ENCODE measurements around the gene FBLN5. TPM values are rescaled to one million over a fixed set of nuclear protein-coding genes. Genes with fewer than 3 reads are reported as not detected.

The FBLN5 gene
- total and polyA plus RNA-seq, 9 of the 15 experiments (the other 6 are each of a cell fraction or from before 2014, with no cell fraction given), result 0.11 to 0.22 TPM; not detected in 7

DNA sequence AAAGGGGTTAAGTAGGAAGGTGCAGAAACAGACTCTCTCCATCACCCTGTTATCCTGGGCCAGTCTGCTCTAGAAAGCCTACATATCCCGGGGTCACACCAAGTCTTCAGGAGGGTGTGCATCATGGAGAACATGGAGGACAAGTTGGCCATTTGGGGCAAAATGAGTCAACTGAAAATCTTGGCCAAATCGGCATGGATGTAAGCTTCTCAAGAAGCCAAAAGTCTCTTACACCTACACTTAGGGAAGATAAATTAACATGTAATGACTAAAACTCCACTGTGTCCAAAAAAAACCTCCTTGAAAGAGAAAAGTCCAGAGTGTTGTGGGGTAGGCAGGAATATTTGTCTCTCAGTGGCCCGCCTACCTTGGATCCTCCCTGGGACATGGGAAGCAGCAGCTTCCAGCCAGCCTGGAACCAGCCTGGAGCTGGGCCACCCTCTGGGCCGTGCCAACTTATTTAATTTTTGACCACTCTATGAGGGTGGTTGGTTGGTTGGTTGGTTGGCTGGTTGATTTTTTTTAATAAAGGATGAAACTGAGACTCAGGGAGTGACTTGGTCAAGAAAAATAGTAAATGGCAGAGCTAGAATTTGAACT is 62.3 kb downstream of the FBLN5 start:
- intact Hi-C loops (cut with micrococcal nuclease), result no loop called here
- H3K27ac ChIP-seq (ENCODE audit: extremely low read depth, low read depth, low read length), result no peak overlapping the region
- no peaks in the 10 kb centered on the region for H3K9me3 ChIP-seq (replicated peaks; ENCODE audit: control insufficient read depth, insufficient read depth, low read depth, low read length)
- ChIA-PET CTCF (ENCODE audit: low intra/inter-chr PET ratio) (no interaction called here), POLR2A (no interaction called here)
- FAIRE-seq (no peak), ATAC-seq (no peak), DNase-seq (ENCODE audit: extremely low read depth in 1 of 4, low spot score in 3 of 4) (no peak)
- no TSS peak for BruUV-seq (replicated peaks)
- H3K9ac ChIP-seq (ENCODE audit: insufficient read depth in 1 of 2, low read depth in 2 of 2, low read length in 2 of 2), result no peak overlapping the region
- H3K4me3 ChIP-seq, result no peak overlapping the region
- H4K20me1 ChIP-seq (replicated peaks; ENCODE audit: control insufficient read depth, insufficient read depth, low read length), result no peaks in the 10 kb centered on the region
- no peak overlapping the region for H2AFZ ChIP-seq (ENCODE audit: low read depth, low read length)
- H3K9me1 ChIP-seq (ENCODE audit: control insufficient read depth, insufficient read depth, low read length), result no peaks in the 10 kb centered on the region
- no peaks in the 10 kb centered on the region for H3K36me3 ChIP-seq (ENCODE audit: control insufficient read depth, insufficient read depth, low read length)
- no peak overlapping the region for H3K4me2 ChIP-seq (ENCODE audit: insufficient read depth, low read length)
- 4% methylated on average over 4 of the region's 4 CpGs for WGBS (ENCODE audit: insufficient coverage, low coverage, missing lambda C conversion rate)
- H3K27me3 ChIP-seq (ENCODE audit: control insufficient read depth in 2 of 2, insufficient read depth in 2 of 2, low read length in 2 of 2), result peaks cover 0 to 8% of the 10 kb centered on the region in 2 experiments; a peak in 1 of 5 replicates
- H3K79me2 ChIP-seq (ENCODE audit: control insufficient read depth, insufficient read depth, low read length), result no peaks in the 10 kb centered on the region
- H3K4me1 ChIP-seq (replicated peaks in 1 of 2; ENCODE audit: control insufficient read depth in 2 of 2, insufficient read depth in 2 of 2, low read length in 2 of 2), result no peaks in the 10 kb centered on the region; a peak in 2 of 5 replicates
- in situ Hi-C loops (cut with MboI), result no loop called here
- TF ChIP-seq, protein P1, sequence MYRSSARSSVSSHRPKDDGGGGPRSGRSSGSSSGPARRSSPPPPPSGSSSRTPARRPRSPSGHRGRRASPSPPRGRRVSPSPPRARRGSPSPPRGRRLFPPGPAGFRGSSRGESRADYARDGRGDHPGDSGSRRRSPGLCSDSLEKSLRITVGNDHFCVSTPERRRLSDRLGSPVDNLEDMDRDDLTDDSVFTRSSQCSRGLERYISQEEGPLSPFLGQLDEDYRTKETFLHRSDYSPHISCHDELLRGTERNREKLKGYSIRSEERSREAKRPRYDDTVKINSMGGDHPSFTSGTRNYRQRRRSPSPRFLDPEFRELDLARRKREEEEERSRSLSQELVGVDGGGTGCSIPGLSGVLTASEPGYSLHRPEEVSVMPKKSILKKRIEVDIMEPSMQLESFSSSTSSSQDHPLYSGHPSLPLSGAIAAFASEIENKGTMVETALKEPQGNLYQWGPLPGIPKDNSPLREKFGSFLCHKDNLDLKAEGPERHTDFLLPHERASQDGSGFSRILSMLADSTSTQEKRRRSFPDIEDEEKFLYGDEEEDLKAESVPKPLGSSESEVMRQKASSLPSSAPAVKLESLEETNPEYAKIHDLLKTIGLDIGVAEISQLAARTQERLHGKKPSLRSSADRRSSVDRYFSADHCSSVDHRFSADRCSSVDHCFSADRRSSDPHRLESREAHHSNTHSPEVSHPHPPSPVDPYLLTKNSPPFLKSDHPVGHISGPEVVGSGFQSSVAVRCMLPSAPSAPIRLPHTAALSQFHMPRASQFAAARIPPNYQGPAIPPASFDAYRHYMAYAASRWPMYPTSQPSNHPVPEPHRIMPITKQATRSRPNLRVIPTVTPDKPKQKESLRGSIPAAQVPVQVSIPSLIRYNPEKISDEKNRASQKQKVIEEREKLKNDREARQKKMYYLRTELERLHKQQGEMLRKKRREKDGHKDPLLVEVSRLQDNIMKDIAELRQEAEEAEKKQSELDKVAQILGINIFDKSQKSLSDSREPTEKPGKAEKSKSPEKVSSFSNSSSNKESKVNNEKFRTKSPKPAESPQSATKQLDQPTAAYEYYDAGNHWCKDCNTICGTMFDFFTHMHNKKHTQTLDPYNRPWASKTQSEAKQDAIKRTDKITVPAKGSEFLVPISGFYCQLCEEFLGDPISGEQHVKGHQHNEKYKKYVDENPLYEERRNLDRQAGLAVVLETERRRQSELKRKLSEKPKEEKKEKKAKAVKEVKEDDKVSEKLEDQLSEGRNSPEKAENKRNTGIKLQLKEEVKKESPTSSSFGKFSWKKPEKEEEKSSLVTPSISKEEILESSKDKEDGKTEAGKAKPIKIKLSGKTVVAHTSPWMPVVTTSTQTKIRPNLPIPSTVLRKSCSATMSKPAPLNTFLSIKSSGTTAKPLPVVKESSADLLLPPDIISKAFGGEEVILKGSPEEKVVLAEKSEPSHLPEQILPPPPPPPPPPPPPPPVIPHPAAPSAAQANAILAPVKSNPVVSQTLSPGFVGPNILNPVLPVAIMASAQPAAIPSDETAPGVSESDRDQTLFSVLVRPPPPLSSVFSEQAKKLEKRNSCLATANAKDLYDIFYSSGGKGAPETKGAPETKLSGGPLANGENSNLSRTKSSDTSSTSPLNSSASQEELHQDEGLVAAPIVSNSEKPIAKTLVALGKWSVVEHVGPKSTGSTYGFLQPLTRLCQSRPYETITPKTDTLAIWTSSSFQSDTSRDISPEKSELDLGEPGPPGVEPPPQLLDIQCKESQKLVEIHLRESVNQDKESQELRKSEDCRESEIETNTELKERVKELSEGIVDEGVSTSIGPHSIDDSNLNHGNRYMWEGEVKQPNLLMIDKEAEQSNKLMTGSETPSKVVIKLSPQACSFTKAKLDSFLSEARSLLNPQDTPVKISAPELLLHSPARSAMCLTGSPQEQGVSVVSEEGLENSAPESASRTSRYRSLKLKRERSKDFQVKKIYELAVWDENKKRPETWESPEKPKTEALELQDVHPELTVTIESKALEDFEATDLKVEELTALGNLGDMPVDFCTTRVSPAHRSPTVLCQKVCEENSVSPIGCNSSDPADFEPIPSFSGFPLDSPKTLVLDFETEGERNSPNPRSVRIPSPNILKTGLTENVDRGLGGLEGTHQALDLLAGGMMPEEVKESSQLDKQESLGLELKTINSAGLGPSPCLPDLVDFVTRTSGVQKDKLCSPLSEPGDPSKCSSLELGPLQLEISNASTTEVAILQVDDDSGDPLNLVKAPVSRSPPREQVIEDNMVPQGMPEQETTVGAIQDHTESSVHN (IDR thresholded peaks at IDR 0.05; ENCODE audit: borderline replicate concordance in 1 of 2, low read depth in 1 of 2), result no peak
- TF ChIP-seq SIN3A (IDR thresholded peaks at IDR 0.05; ENCODE audit: borderline replicate concordance in 2 of 2, control insufficient read depth in 1 of 2, low read depth in 2 of 2, low read length in 2 of 2) (no peak), SMARCE1 (IDR thresholded peaks at IDR 0.05) (no peak)
- TF ChIP-seq, protein P2, sequence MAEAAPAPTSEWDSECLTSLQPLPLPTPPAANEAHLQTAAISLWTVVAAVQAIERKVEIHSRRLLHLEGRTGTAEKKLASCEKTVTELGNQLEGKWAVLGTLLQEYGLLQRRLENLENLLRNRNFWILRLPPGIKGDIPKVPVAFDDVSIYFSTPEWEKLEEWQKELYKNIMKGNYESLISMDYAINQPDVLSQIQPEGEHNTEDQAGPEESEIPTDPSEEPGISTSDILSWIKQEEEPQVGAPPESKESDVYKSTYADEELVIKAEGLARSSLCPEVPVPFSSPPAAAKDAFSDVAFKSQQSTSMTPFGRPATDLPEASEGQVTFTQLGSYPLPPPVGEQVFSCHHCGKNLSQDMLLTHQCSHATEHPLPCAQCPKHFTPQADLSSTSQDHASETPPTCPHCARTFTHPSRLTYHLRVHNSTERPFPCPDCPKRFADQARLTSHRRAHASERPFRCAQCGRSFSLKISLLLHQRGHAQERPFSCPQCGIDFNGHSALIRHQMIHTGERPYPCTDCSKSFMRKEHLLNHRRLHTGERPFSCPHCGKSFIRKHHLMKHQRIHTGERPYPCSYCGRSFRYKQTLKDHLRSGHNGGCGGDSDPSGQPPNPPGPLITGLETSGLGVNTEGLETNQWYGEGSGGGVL (CRISPR knock-in tag; IDR thresholded peaks at IDR 0.05), result no peak

Measured in K562 (cell line).